SK-N-SH treated with all-trans-retinoic acid at 6 μM for 48 hours (cell line): ENCODE measurements around the gene ZBTB7C.

Source experiments
- ATAC-seq: fragments of 200-7000 bp; cut with Tn5 transposase; 3 replicates; pipeline ENCODE4 v1.9.1; 2020; ENCODE audit warnings: mild to moderate bottlenecking, moderate library complexity
- ARNTL ChIP-seq: fragments of 450-650 bp; formaldehyde crosslinking; IDR thresholded peaks from 2 replicates; pipeline ENCODE4 v1.5.0; 2020; ENCODE audit warnings: low read depth, mild to moderate bottlenecking, moderate library complexity, borderline replicate concordance
- BACH2 ChIP-seq: fragments of 250-450 bp; sonication (Bioruptor Pico); IDR thresholded peaks from 2 replicates; pipeline ENCODE4 v1.9.0; 2021; ENCODE audit warnings: mild to moderate bottlenecking, borderline replicate concordance
- CREB5 ChIP-seq: fragments of 250-450 bp; sonication (Bioruptor Pico); IDR thresholded peaks from 2 replicates; pipeline ENCODE4 v1.5.1; 2020; ENCODE audit warnings: low read depth, mild to moderate bottlenecking, moderate library complexity
- CSDC2 ChIP-seq: fragments of 250-450 bp; sonication (Bioruptor Pico); IDR thresholded peaks from 2 replicates; pipeline ENCODE4 v1.5.0; 2020; ENCODE audit warnings: mild to moderate bottlenecking, moderate library complexity
- ESRRG ChIP-seq: fragments of 250-450 bp; sonication (Bioruptor Pico); IDR thresholded peaks from 2 replicates; pipeline ENCODE4 v1.6.1; 2021; ENCODE audit warnings: mild to moderate bottlenecking
- GLIS3 ChIP-seq: fragments of 250-450 bp; sonication (Bioruptor Pico); IDR thresholded peaks from 2 replicates; pipeline ENCODE4 v1.5.0; 2020; ENCODE audit warnings: mild to moderate bottlenecking, moderate library complexity
- ISL1 ChIP-seq: fragments of 250-450 bp; sonication (Bioruptor Pico); IDR thresholded peaks from 2 replicates; pipeline ENCODE4 v2.1.2; 2022; ENCODE audit warnings: mild to moderate bottlenecking, moderate library complexity
- OSR1 ChIP-seq: fragments of 250-450 bp; sonication (Bioruptor Pico); IDR thresholded peaks from 2 replicates; pipeline ENCODE4 v1.8.0; 2022; ENCODE audit warnings: moderate library complexity, mild to moderate bottlenecking, inconsistent platforms
- PATZ1 ChIP-seq: fragments of 250-450 bp; sonication (Bioruptor Pico); IDR thresholded peaks from 2 replicates; pipeline ENCODE4 v1.8.0; 2020; ENCODE audit warnings: mild to moderate bottlenecking, moderate library complexity, borderline replicate concordance
- PPARA ChIP-seq: fragments of 250-450 bp; sonication (Bioruptor Pico); IDR thresholded peaks from 2 replicates; pipeline ENCODE4 v1.5.0; 2020; ENCODE audit warnings: mild to moderate bottlenecking, borderline replicate concordance
- RARB ChIP-seq: fragments of 250-450 bp; sonication (Bioruptor Pico); IDR thresholded peaks from 2 replicates; pipeline ENCODE4 v1.8.0; 2021; ENCODE audit warnings: mild to moderate bottlenecking, moderate library complexity
- SNAI2 ChIP-seq: fragments of 250-450 bp; sonication (Bioruptor Pico); IDR thresholded peaks from 2 replicates; pipeline ENCODE4 v1.5.0; 2020; ENCODE audit warnings: mild to moderate bottlenecking, moderate library complexity
- TCF4 ChIP-seq: fragments of 250-450 bp; sonication (Bioruptor Pico); IDR thresholded peaks from 2 replicates; pipeline ENCODE4 v1.8.0; 2021; ENCODE audit warnings: mild to moderate bottlenecking, moderate library complexity, borderline replicate concordance
- TOX ChIP-seq: fragments of 250-450 bp; sonication (Bioruptor Pico); IDR thresholded peaks from 2 replicates; pipeline ENCODE4 v1.8.0; 2021; ENCODE audit warnings: mild to moderate bottlenecking, moderate library complexity, borderline replicate concordance
- TSHZ2 ChIP-seq: fragments of 250-450 bp; sonication (Bioruptor Pico); IDR thresholded peaks from 2 replicates; pipeline ENCODE4 v1.5.0; 2020; ENCODE audit warnings: mild to moderate bottlenecking, moderate library complexity
- ZC3H10 ChIP-seq: fragments of 250-450 bp; sonication (Bioruptor Pico); IDR thresholded peaks from 2 replicates; pipeline ENCODE4 v1.5.1; 2021; ENCODE audit warnings: mild to moderate bottlenecking, moderate library complexity
- ZFP3 ChIP-seq: fragments of 250-450 bp; sonication (Bioruptor Pico); IDR thresholded peaks from 2 replicates; pipeline ENCODE4 v1.5.0; 2020; ENCODE audit warnings: mild to moderate bottlenecking, moderate library complexity
- ZFP30 ChIP-seq: fragments of 450-650 bp; formaldehyde crosslinking; IDR thresholded peaks from 2 replicates; pipeline ENCODE4 v1.5.0; 2022; ENCODE audit warnings: mild to moderate bottlenecking, moderate library complexity
- ZNF565 ChIP-seq: fragments of 450-650 bp; formaldehyde crosslinking; conservative IDR thresholded peaks from 2 replicates; pipeline ENCODE4 v1.5.0; 2020; ENCODE audit warnings: low read depth, mild to moderate bottlenecking, moderate library complexity
- ZNF8 ChIP-seq: fragments of 450-650 bp; formaldehyde crosslinking; IDR thresholded peaks from 2 replicates; pipeline ENCODE4 v1.5.0; 2020; ENCODE audit warnings: mild to moderate bottlenecking, moderate library complexity
- TF ChIP-seq, protein P1 (sequence below): fragments of 250-450 bp; sonication (Bioruptor Pico); IDR thresholded peaks from 2 replicates; pipeline ENCODE4 v1.5.1; 2021; ENCODE audit warnings: mild to moderate bottlenecking, moderate library complexity
- TF ChIP-seq, protein P2 (sequence below): fragments of 250-450 bp; sonication (Bioruptor Pico); IDR thresholded peaks from 2 replicates; pipeline ENCODE4 v1.8.0; 2021; ENCODE audit warnings: low read depth, mild to moderate bottlenecking, moderate library complexity, borderline replicate concordance

Gene ZBTB7C

GRCh38 chr18:48050176-48050575 lies 359.0 kb downstream of the ZBTB7C start:
- TF ChIP-seq, protein P1, sequence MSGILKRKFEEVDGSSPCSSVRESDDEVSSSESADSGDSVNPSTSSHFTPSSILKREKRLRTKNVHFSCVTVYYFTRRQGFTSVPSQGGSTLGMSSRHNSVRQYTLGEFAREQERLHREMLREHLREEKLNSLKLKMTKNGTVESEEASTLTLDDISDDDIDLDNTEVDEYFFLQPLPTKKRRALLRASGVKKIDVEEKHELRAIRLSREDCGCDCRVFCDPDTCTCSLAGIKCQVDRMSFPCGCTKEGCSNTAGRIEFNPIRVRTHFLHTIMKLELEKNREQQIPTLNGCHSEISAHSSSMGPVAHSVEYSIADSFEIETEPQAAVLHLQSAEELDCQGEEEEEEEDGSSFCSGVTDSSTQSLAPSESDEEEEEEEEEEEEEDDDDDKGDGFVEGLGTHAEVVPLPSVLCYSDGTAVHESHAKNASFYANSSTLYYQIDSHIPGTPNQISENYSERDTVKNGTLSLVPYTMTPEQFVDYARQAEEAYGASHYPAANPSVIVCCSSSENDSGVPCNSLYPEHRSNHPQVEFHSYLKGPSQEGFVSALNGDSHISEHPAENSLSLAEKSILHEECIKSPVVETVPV = no peak
- TF ChIP-seq TOX (CRISPR knock-in tag) = no peak
- no peak for TF ChIP-seq ZNF8 (CRISPR knock-in tag)
- no peak for TF ChIP-seq TCF4 (CRISPR knock-in tag)
- TF ChIP-seq OSR1 (CRISPR knock-in tag) = no peak
- no peak for TF ChIP-seq GLIS3 (CRISPR knock-in tag)
- no peak for TF ChIP-seq ZC3H10 (CRISPR knock-in tag)
- TF ChIP-seq ZFP30 (CRISPR knock-in tag) = no peak
- no peak for TF ChIP-seq PPARA (CRISPR knock-in tag)
- TF ChIP-seq CREB5 = no peak
- no peak for ATAC-seq

GRCh38 chr18:48049757-48050156 lies 359.4 kb downstream of the ZBTB7C start:
- no peak for ATAC-seq
- TF ChIP-seq, protein P1 = no peak
- TF ChIP-seq ZFP3 (no peak), ZC3H10 (CRISPR knock-in tag) (no peak), TSHZ2 (CRISPR knock-in tag) (no peak)
- TF ChIP-seq, all 23 proteins: peak for 0

DNA sequence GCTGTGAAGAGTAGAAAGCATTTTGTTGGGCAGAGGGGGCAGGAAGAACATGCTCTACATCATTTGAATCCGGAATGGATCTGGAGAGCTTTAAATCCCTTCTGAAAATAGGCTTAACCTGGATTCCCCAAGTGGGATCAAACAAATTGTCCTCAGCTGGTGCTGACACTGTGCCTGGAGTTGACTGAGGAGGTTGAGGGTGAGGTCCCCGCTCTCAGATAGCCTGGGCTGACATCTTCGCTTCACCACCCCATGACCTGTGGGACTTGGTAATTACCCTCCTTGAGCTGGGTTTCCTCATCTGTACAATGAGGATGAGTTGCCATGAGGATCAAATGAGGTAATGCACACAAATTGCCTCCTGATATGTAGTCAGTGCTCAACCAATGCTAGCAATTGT lies 360.9 kb downstream of the ZBTB7C start:
- no peak for TF ChIP-seq ZNF565 (CRISPR knock-in tag)
- no peak for TF ChIP-seq ESRRG (CRISPR knock-in tag)
- no peak for TF ChIP-seq RARB (CRISPR knock-in tag)
- no peak for TF ChIP-seq ZNF8 (CRISPR knock-in tag)
- TF ChIP-seq OSR1 (CRISPR knock-in tag) = no peak
- no peak for TF ChIP-seq BACH2 (CRISPR knock-in tag)
- TF ChIP-seq SNAI2 (CRISPR knock-in tag) = no peak
- no peak for TF ChIP-seq TCF4 (CRISPR knock-in tag)
- no peak for TF ChIP-seq TOX (CRISPR knock-in tag)
- no peak for TF ChIP-seq TSHZ2 (CRISPR knock-in tag)
- TF ChIP-seq PPARA (CRISPR knock-in tag) = no peak
- TF ChIP-seq, protein P2, sequence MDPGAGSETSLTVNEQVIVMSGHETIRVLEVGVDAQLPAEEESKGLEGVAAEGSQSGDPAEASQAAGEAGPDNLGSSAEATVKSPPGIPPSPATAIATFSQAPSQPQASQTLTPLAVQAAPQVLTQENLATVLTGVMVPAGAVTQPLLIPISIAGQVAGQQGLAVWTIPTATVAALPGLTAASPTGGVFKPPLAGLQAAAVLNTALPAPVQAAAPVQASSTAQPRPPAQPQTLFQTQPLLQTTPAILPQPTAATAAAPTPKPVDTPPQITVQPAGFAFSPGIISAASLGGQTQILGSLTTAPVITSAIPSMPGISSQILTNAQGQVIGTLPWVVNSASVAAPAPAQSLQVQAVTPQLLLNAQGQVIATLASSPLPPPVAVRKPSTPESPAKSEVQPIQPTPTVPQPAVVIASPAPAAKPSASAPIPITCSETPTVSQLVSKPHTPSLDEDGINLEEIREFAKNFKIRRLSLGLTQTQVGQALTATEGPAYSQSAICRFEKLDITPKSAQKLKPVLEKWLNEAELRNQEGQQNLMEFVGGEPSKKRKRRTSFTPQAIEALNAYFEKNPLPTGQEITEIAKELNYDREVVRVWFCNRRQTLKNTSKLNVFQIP (CRISPR knock-in tag) = no peak
- TF ChIP-seq CSDC2 (CRISPR knock-in tag) = no peak
- no peak for TF ChIP-seq ARNTL (CRISPR knock-in tag)
- no peak for TF ChIP-seq ISL1 (CRISPR knock-in tag)
- no peak for TF ChIP-seq PATZ1 (CRISPR knock-in tag)
- TF ChIP-seq ZFP30 (CRISPR knock-in tag) = no peak
- ATAC-seq = no peak
